NT2/D1 (cell line): ENCODE results near the gene IGF1R.

Experiments used
- SUZ12 ChIP-seq: IDR thresholded peaks from 2 replicates; pipeline ENCODE4 v1.6.1; 2011; ENCODE audit not compliant: insufficient read length, insufficient read depth; ENCODE audit errors: extremely low read depth
- YY1 ChIP-seq: IDR thresholded peaks from 2 replicates; pipeline ENCODE4 v1.6.1; 2011; ENCODE audit not compliant: insufficient read length, insufficient read depth
- ZNF274 ChIP-seq: IDR thresholded peaks from 2 replicates; pipeline ENCODE4 v1.6.1; 2011; ENCODE audit warnings: mild to moderate bottlenecking, low read depth, low read length

DNA sequence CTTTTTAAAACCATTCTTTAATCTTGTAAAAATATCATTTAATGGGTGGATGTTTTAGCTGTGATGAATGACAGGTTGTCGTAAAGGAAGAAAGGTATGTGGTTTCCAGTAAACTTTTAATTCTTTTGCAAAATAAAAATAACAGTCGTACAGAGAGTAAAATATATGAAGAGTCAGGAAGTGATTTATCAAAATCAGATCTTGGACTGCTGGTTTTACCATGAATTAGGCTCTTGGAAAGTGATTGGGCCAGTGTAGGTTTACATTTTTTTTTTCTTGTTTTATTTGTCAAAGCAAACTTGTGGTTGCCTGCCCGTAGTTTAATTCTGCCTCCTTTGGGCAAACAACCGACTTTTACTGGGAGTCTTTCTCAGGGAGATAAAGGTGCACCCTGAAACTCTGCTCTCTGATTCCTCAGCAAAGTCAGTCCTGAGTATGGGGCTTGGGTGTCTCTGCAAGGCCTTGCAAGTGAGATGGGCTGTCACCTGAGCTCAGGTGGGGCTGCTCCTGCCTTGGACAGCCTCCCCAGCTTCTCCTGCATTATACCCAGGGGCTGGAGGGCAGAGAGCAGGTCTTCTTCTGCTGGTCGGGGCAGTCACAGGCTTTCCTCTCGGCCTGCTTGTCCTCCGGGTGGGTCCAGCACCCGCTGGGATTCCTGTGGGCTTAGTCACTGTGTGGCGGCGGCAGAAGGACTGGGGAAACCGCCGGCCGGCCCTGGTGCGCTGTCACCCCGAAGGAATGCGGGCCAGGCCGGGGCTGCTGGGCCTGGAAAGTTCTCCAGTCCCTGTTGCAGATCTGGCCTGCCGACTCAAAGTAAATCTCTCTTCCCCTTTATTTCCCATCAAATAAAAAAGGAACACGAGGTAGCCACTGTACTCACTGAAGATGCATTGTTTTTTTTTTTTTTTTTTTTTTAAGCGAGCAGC is 79.0 kb downstream of the IGF1R start:
- TF ChIP-seq SUZ12 (no peak), YY1 (no peak), ZNF274 (no peak)
